Retinal pigment epithelial cell (primary cell): ENCODE results near the gene IL18R1.

ENCODE experiments used
- DNase-seq: peaks from one replicate; pipeline ENCODE4 v3.0.0-alpha.2; 2010; ENCODE audit warnings: low read depth
- H3K4me3 ChIP-seq: 2 replicates; pipeline ENCODE4 v1.5.1; 2011; ENCODE audit warnings: mild to moderate bottlenecking, low read length, control low read depth, moderate library complexity
- TF ChIP-seq, protein P1 (sequence below): conservative IDR thresholded peaks from 2 replicates; pipeline ENCODE4 v1.5.1; 2011; ENCODE audit warnings: low read depth, low read length, control low read depth, inconsistent platforms

IL18R1 gene

DNA sequence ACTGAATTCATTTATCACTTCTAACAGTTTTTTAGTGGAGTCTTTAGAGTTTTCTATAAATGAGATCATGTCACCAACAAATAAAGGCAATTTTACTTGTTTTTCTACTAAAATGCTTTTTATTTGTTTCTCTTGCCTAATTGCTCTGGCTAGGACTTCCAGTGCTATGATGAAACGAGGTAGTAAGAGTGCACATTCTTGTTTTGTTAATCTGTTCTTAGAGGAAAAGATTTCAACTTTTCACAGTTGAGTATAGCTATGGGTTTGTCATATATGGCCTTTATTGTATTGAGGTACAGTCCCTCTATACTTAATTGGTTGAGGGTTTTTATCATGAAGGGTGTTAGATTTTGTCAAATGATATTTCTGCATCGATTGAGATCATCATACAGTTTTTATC, 73.0 kb downstream of the IL18R1 start:
- DNase-seq, result no peak
- TF ChIP-seq, protein P1, sequence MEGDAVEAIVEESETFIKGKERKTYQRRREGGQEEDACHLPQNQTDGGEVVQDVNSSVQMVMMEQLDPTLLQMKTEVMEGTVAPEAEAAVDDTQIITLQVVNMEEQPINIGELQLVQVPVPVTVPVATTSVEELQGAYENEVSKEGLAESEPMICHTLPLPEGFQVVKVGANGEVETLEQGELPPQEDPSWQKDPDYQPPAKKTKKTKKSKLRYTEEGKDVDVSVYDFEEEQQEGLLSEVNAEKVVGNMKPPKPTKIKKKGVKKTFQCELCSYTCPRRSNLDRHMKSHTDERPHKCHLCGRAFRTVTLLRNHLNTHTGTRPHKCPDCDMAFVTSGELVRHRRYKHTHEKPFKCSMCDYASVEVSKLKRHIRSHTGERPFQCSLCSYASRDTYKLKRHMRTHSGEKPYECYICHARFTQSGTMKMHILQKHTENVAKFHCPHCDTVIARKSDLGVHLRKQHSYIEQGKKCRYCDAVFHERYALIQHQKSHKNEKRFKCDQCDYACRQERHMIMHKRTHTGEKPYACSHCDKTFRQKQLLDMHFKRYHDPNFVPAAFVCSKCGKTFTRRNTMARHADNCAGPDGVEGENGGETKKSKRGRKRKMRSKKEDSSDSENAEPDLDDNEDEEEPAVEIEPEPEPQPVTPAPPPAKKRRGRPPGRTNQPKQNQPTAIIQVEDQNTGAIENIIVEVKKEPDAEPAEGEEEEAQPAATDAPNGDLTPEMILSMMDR, result no peak

DNA sequence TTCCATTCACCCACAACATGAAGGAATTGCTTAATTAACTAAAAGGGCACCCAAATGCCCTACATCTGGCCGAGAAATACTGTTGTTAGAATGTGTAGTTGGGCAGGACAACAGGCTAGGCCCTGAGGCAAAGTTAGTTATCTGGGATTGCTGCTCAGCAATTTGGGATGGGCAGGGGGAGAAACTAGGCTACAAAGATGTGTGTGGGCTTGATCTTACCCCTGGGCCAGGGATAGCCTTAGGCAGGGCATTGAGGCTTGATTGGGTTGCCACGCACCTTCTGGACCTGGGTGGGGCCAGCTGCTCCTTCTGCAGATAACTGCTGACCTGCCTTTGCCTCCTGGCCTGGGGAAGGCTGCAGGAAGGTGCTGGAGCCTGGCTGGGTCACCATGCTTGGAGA, 76.8 kb downstream of the IL18R1 start:
- DNase-seq, result no peak
- TF ChIP-seq, protein P1, result no peak
- H3K4me3 ChIP-seq, result no peak overlapping the region

More for the DNA sequence above, 73.0 kb downstream of the IL18R1 start:
- H3K4me3 ChIP-seq, result no peak overlapping the region

DNA sequence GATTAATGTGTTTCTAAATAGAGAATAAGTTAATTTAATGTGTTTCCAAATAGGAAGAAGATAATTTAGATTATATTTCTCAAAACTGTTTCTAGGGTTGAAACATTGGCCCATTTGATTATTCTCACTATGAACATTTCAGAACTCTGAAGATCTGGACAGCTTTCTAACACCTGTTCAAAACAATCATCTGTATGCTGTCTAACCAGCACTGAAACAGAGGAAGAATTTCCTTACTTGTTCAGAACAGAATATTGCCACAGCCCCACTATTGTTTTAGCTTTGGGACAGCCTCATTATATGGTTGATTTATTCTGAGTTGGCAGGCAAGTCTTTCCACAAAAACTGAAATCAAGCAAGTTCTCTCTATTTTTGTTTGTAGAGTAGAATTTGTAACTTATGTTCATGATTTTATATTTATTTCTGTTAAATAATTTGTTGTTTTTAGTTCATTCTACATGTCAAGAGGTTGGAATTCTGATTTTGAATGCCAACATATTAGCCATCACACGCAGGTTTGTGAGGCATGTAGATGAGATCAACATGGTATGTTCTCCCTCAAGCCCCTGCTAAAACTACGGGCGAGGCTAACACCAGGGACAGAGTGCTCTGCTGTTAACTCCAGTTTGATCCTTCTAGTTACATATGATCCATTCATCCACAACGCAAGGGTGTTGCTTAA, 78.5 kb downstream of the IL18R1 start:
- no peak for DNase-seq
- TF ChIP-seq, protein P1, result no peak
- H3K4me3 ChIP-seq, result no peak overlapping the region

DNA sequence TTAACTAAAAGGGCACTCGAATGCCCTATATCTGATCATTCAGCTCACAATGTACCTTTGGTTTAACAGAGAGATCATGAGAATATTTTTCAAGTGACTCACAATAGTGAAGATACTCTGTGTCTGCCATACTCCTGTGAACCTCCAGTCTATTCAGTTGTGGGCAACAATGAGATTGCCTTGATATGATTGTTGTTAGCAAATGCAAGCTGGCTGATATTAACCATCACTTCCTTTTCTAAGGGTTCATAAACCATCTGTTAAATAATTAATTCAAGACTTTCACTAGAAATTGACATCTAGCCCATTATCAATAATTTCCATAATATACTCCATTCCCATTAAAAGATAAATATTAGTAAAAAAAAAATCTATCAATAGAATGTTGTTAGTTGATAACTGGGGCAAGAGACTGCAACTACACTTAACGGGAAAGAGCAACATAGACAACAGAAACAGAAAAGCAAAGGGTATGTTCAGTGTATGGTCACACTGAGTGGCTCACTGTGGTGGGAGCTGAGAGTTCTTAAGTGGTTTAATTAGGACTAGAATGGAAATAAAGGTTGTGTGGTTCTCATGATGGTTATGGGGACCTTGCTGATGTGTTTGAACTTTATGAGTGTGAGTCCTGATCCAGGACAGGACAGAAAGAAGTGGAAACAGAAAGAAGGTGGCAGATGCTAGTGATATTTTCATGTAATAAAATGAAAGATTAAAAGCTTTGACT, 79.2 kb downstream of the IL18R1 start:
- no peak overlapping the region for H3K4me3 ChIP-seq
- no peak for DNase-seq
- TF ChIP-seq, protein P1, result no peak

DNA sequence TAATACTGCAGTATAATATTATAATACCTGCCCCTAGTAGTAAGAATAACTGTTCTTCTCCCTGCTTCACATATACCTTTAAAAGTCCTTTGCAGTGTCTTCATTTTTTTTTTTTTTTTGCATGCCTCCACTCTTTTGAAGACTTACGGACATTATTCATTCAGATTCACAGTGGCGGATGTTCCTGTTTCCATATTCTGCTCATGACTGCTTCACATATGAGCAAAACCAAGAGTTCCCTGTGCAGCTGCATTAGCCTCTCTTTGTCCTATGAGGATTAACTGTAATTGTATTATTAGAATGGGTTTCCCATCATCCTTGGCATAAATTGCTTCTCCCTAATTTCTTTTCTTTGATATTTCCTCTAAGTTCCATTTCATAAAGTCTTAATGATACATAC, 80.1 kb downstream of the IL18R1 start:
- no peak for DNase-seq
- TF ChIP-seq, protein P1, result no peak
- no peak overlapping the region for H3K4me3 ChIP-seq

DNA sequence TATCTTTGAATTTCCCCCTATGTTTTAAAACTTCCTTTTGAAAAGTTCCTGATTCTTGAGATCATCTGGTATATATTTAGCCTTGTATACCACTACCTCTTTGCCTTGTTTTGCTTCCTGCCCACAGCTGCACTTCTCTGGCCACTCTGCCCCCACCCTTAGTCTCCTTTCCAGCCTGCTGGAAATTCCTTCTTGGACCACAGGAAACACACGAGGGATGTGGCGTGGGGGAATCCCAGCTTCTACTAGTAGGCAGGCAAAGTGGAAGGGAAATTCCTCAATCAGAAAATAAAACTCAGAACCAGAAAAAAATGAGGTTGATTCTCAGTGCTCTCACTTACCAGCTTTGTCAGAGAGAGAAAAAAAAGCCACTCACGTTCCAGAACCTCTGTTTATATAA, 80.7 kb downstream of the IL18R1 start:
- DNase-seq, result no peak
- no peak overlapping the region for H3K4me3 ChIP-seq
- TF ChIP-seq, protein P1, result no peak

DNA sequence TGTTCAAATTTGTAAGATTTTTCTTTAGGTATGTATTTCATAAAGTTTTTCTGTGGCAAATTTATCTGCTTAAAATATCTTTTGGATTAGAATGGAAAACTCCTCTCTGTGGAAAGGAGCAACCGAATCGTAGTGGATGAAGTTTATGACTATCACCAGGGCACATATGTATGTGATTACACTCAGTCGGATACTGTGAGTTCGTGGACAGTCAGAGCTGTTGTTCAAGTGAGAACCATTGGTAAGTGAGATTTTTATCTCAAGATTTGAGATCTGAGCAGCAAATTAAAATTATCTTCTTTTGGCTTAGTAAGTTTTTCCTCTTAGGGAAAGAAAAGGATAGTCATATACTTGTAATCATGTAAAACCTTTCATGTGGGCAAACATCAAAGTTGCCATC, 81.5 kb downstream of the IL18R1 start:
- DNase-seq, result no peak
- no peak overlapping the region for H3K4me3 ChIP-seq
- TF ChIP-seq, protein P1, result no peak
